Sigmoid colon (tissue), 7 donors: ENCODE results near the gene RABL2A. TPM values are rescaled to one million over a fixed set of nuclear protein-coding genes. Genes with fewer than 3 reads are reported as not detected.
"Not testable (repeated sequence)": the region's sequence is repeated elsewhere in the genome, so short reads cannot be mapped to it uniquely, and the experiment has no call there.

Experiments
- DNase-seq: peaks from one replicate; pipeline ENCODE4 v3.0.0-alpha.2; 2019
- H3K27ac ChIP-seq, 4 donors: fragments of 200-600 bp; sonication (generic); one replicate each; pipeline ENCODE4 v1.5.1; 2016 to 2019; ENCODE audit warnings: mild to moderate bottlenecking in 1 of 4
- H3K27me3 ChIP-seq, 3 donors: fragments of 200-600 bp; sonication (generic); one replicate each; pipeline ENCODE4 v1.5.1; 2019; ENCODE audit warnings: mild to moderate bottlenecking in 1 of 3
- H3K36me3 ChIP-seq, 4 donors: fragments of 200-600 bp; sonication (generic); one replicate each; pipeline ENCODE4 v1.5.1; 2016 to 2019
- H3K4me1 ChIP-seq, 4 donors: fragments of 200-600 bp; sonication (generic); one replicate each; pipeline ENCODE4 v1.5.1; 2017 to 2019
- H3K4me3 ChIP-seq, 4 donors: fragments of 200-600 bp; sonication (generic); one replicate each; pipeline ENCODE4 v1.5.1; 2017 to 2019; ENCODE audit warnings: mild to moderate bottlenecking in 2 of 4, moderate library complexity in 1 of 4
- H3K9me3 ChIP-seq, 4 donors: fragments of 200-600 bp in 3 of 4; sonication (generic) in 3 of 4; one replicate each; pipeline versions ENCODE4 v1.5.1 to v1.6.1; 2013 to 2019
- CTCF ChIP-seq, 4 experiments: fragments of 450-650 bp in 3 of 4; fragments of 200-600 bp in 1 of 4; IDR thresholded peaks; one replicate each; pipeline ENCODE4 v1.5.1; 2016 to 2019; ENCODE audit warnings: antibody characterized with exemption in 4 of 4, mild to moderate bottlenecking in 3 of 4, moderate library complexity in 2 of 4
- EP300 ChIP-seq, 4 donors: sonication (generic); formaldehyde crosslinking; IDR thresholded peaks; one replicate each; pipeline ENCODE4 v1.6.1; 2017; ENCODE audit warnings: antibody characterized with exemption in 4 of 4
- POLR2A ChIP-seq, 2 donors: fragments of 450-650 bp; IDR thresholded peaks; one replicate each; pipeline ENCODE4 v1.6.1; 2016; ENCODE audit warnings: antibody characterized with exemption in 2 of 2, mild to moderate bottlenecking in 2 of 2, moderate library complexity in 2 of 2
- POLR2AphosphoS5 ChIP-seq, 4 donors: sonication (generic); formaldehyde crosslinking; IDR thresholded peaks; one replicate each; pipeline ENCODE4 v1.6.1; 2017; ENCODE audit warnings: antibody characterized with exemption in 4 of 4
- WGBS, 2 donors: extraction: QIAGEN DNeasy Blood & Tissue Kit; methylation state at CpG; one replicate each; pipeline ENCODE4 v1.1.7; 2013; 5-methylcytosine and 5-hydroxymethylcytosine counted together
- intact Hi-C: fragments of 100-400 bp; cut with DNase I; formaldehyde crosslinking; loops from one replicate; pipeline ENCODE4 v1.15.1; 2023
- polyA plus RNA-seq, 3 donors: library from polyadenylated mRNA; stranded (reverse); fragments of 200-250 nt; gene quantifications; one replicate each; pipeline ENCODE4 v1.2.3, GENCODE V29; 2013
- small RNA-seq, 3 donors: library from RNA; depleted of rRNA; stranded (forward); fragments of <200 nt; gene quantifications; one replicate each; pipeline ENCODE3, GENCODE V24; 2016
- total RNA-seq, 4 donors: library from RNA; depleted of rRNA; stranded (reverse); fragments of >200 nt; gene quantifications; one replicate each; pipeline ENCODE4 v1.1.0, GENCODE V29; 2016
- donor health status: healthy with polysubstance abuse.
- donor health status: Bipolar disorder and iron deficiency.
- donor health status: healthy.

Gene RABL2A
- total and polyA plus RNA-seq, 7 donors = 5.8 to 15.2 (median 7.8) TPM

DNA sequence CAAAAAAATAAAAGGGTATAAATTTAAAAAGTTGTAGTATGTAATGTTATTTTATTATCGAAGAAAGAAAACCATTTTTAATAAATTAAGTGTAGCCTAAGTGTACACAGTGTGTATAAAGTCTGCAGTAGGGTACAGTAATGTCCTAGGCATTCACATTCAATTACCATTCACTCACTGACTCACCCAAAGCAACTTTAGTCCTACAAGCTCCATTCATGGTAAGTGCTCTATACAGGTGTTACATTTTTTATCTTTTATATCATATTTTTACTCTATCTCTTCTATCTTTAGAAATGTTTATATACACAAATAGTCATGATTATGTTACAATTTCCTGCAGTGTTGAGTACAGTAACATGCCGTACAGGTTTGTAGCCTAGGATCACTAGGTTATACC lies 59.5 kb downstream of the RABL2A start:
- intact Hi-C loops = no loop called here
- Histone ChIP-seq H3K27ac (no peak overlapping the region), H3K4me1 (no peaks in the 10 kb centered on the region), H3K9me3 (no peaks in the 10 kb centered on the region), H3K27me3 (no peaks in the 10 kb centered on the region), H3K4me3 (no peak overlapping the region), H3K36me3 (no peaks in the 10 kb centered on the region)
- 88% methylated on average over 2 of the region's 2 CpGs for WGBS, 2 donors
- TF ChIP-seq CTCF (IDR thresholded peaks at IDR 0.05) (no peak), POLR2AphosphoS5 (IDR thresholded peaks at IDR 0.05) (no peak), POLR2A (IDR thresholded peaks at IDR 0.05) (no peak), EP300 (IDR thresholded peaks at IDR 0.05) (no peak)
- DNase-seq = no peak

DNA sequence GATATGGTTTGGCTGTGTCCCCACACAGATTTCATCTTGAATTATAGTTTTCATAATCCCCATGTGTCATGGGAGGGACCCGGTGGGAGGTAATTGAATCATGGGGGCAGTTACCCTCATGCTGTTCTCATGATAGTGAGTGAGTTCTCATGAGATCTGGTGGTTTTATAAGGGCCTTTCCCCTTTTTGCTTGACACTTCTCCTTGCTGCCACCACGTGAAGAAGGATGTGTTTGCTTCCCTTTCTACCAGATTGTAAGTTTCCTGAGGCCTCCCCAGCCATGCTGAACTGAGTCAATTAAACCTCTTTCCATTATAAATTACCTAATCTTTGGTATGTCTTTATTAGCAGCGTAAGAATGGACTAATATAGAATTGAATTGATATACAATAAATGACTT lies 63.8 kb downstream of the RABL2A start:
- H3K4me1 ChIP-seq, intact Hi-C loops, H3K4me3 ChIP-seq, H3K36me3 ChIP-seq, H3K27ac ChIP-seq, H3K9me3 ChIP-seq, DNase-seq, H3K27me3 ChIP-seq: not testable (repeated sequence)
- WGBS, 2 donors = 63 to 71% methylated on average over 3 of the region's 3 CpGs

Small RNAs within 50 kb of the gene (small RNA-seq; reads per million reads assigned to genes)
- gene MIR1302-3 (0 reads per million in 3 donors), gene RNU6-744P (0 reads per million in 3 donors)

Other genes starting within 250 kb of the RABL2A start
- gene ZNG1B, start 189.6 kb upstream of the RABL2A start, total RNA-seq = 10 to 100 TPM; 21.0 to 47.1 (median 30.7) TPM
- gene ZNG1B, start 189.6 kb upstream of the RABL2A start, polyA plus RNA-seq = 10 to 100 TPM; 20.4 to 25.0 (median 22.9) TPM
- gene FOXD4L1, start 128.6 kb upstream of the RABL2A start, total RNA-seq = 1 to 10 TPM in 1 of 4 donors, under 1 TPM in 2, not detected in 1; 0.14 to 1.1 (median 0.36) TPM
- gene FOXD4L1, start 128.6 kb upstream of the RABL2A start, polyA plus RNA-seq = under 1 TPM in 1 of 3 donors, not detected in 2; 0.06 TPM
- 10 to 100 TPM; 54.2 to 59.7 (median 57.3) TPM for gene SLC35F5, start 129.4 kb downstream of the RABL2A start, total RNA-seq
- gene SLC35F5, start 129.4 kb downstream of the RABL2A start, polyA plus RNA-seq = 10 to 100 TPM; 11.6 to 22.4 (median 13.8) TPM